Measurements from ENCODE around the gene NWD2.

DNA sequence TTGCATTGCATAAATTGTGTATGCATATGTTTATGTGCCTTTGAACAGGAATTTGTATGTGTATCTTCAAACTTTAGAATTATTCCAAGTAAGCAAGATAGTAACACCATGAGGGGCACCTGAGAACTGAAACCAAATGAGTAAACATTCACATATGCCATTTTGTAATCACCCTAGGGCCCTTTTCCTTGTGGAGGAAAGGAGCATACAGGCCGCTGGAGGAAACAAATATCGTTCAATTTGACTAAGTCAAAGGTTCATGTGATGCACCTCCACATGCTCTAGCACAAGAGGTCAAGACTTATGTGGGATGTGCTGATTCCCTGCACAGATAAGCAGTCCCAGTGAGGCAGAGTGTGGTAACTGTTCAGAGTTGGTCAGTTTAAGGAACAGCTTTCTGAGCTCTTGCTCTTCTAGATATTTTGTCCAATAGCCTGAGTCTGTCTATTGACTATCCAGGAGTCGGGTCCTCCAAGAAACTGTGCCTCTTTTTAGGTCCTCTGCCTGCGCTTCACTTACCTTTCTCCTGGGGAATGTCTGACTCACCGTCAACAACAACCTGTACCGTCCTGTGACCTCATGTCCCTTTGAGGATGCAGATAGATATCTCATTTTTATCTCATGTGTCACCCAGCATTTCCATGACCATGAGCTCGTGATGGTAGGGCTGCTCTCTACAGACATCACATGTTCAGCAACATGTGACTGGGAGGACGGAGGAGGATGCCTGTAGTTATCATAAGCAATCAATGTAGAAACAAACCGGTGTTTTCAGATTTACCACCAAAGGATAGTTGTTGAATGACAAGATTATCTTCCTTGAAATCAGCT lies 196.9 kb downstream of the NWD2 start:
- TF ChIP-seq, protein P1, sequence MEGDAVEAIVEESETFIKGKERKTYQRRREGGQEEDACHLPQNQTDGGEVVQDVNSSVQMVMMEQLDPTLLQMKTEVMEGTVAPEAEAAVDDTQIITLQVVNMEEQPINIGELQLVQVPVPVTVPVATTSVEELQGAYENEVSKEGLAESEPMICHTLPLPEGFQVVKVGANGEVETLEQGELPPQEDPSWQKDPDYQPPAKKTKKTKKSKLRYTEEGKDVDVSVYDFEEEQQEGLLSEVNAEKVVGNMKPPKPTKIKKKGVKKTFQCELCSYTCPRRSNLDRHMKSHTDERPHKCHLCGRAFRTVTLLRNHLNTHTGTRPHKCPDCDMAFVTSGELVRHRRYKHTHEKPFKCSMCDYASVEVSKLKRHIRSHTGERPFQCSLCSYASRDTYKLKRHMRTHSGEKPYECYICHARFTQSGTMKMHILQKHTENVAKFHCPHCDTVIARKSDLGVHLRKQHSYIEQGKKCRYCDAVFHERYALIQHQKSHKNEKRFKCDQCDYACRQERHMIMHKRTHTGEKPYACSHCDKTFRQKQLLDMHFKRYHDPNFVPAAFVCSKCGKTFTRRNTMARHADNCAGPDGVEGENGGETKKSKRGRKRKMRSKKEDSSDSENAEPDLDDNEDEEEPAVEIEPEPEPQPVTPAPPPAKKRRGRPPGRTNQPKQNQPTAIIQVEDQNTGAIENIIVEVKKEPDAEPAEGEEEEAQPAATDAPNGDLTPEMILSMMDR (IDR thresholded peaks at IDR 0.05): no peak
- TF ChIP-seq POLR2A (IDR thresholded peaks at IDR 0.05): no peak
